C4-2B (cell line): ENCODE results near the gene LRRIQ3.

Experiments
- CTCF ChIP-seq: fragments of 450-650 bp; conservative IDR thresholded peaks from 2 replicates; pipeline ENCODE4 v1.5.1; 2017; ENCODE audit warnings: mild to moderate bottlenecking
- ZFX ChIP-seq: fragments of 450-650 bp; IDR thresholded peaks from 2 replicates; pipeline ENCODE4 v1.6.1; 2017

GRCh38 chr1:74107394-74107793, 90.6 kb downstream of the LRRIQ3 start:
- TF ChIP-seq CTCF (no peak), ZFX (no peak)
